Measurements from ENCODE around the gene C1R.

Gene C1R

GRCh38 chr12:7106082-7106481 is 13.8 kb upstream of the C1R start:
- TF ChIP-seq CTCF (IDR thresholded peaks at IDR 0.05; ENCODE audit: low read length, missing control alignments): no peak
- no peak overlapping the region for H3K4me3 ChIP-seq (replicated peaks; ENCODE audit: low read depth, low read length)
- no peak for DNase-seq (ENCODE audit: low read depth)

GRCh38 chr12:7103837-7104584 is 11.8 kb upstream of the C1R start:
- TF ChIP-seq CTCF (IDR thresholded peaks at IDR 0.05; ENCODE audit: low read length, missing control alignments): no peak
- no peak overlapping the region for H3K4me3 ChIP-seq (replicated peaks; ENCODE audit: low read depth, low read length)
- no peak for DNase-seq (ENCODE audit: low read depth)

- no peak for DNase-seq (ENCODE audit: low read depth)
- no peak for TF ChIP-seq CTCF (IDR thresholded peaks at IDR 0.05; ENCODE audit: low read length, missing control alignments)
Measured at GRCh38 chr12:7102582-7102981, 10.3 kb upstream of the C1R start.

GRCh38 chr12:7101694-7102131 is 9.5 kb upstream of the C1R start:
- no peak overlapping the region for H3K4me3 ChIP-seq (replicated peaks; ENCODE audit: low read depth, low read length)
- DNase-seq (ENCODE audit: low read depth): no peak
- no peak for TF ChIP-seq CTCF (IDR thresholded peaks at IDR 0.05; ENCODE audit: low read length, missing control alignments)

More at GRCh38 chr12:7102582-7102981, 10.3 kb upstream of the C1R start:
- no peak overlapping the region for H3K4me3 ChIP-seq (replicated peaks; ENCODE audit: low read depth, low read length)

GRCh38 chr12:7101047-7101693 is 8.9 kb upstream of the C1R start:
- no peak for TF ChIP-seq CTCF (IDR thresholded peaks at IDR 0.05; ENCODE audit: low read length, missing control alignments)
- no peak for DNase-seq (ENCODE audit: low read depth)

GRCh38 chr12:7100239-7100638 is 8.0 kb upstream of the C1R start:
- DNase-seq (ENCODE audit: low read depth): no peak
- TF ChIP-seq CTCF (IDR thresholded peaks at IDR 0.05; ENCODE audit: low read length, missing control alignments): no peak

More at GRCh38 chr12:7101047-7101693, 8.9 kb upstream of the C1R start:
- H3K4me3 ChIP-seq (replicated peaks; ENCODE audit: low read depth, low read length): no peak overlapping the region

More at GRCh38 chr12:7100239-7100638, 8.0 kb upstream of the C1R start:
- no peak overlapping the region for H3K4me3 ChIP-seq (replicated peaks; ENCODE audit: low read depth, low read length)

Measured in fibroblast of pulmonary artery (primary cell).